Measurements from ENCODE around the gene MYO1A.

- no peak for TF ChIP-seq EZH2phosphoT487 (IDR thresholded peaks at IDR 0.05; ENCODE audit: low read depth)
- no peak for TF ChIP-seq CTCF (IDR thresholded peaks at IDR 0.05; ENCODE audit: low read depth, low read length)
These were observed 46.5 kb downstream of the MYO1A start for GRCh38 chr12:57003395-57003794.
